Activated T-cell treated with anti-CD3 and anti-CD28 coated beads for 24 hours (primary cell): Measurements from ENCODE around the gene KIFAP3.
"Not testable (repeated sequence)": the region's sequence is repeated elsewhere in the genome, so short reads cannot be mapped to it uniquely, and the experiment has no call there.

Source experiments
- DNase-seq: peaks from one replicate; pipeline ENCODE4 v3.0.0-alpha.2; 2020; ENCODE audit warnings: low read depth

Gene KIFAP3

DNA sequence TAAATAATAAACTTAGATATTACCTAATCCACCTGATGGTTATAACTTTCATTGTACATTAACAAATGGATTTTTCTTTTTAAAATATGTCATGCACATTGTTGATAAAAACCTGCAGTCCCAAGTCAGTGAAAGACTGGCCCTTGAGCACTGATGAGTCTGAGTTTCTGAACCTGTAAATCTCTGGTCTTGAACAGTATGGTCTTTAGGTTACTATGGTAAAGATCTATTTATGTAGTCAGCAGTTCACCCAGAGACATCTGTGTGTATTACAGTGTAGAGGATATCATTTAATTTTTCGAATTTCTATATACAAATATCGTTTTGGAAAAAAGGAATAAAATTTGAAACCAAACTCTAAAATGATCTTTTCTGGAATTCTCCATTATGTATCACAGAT, 150.4 kb downstream of the KIFAP3 start:
- DNase-seq: no peak

DNA sequence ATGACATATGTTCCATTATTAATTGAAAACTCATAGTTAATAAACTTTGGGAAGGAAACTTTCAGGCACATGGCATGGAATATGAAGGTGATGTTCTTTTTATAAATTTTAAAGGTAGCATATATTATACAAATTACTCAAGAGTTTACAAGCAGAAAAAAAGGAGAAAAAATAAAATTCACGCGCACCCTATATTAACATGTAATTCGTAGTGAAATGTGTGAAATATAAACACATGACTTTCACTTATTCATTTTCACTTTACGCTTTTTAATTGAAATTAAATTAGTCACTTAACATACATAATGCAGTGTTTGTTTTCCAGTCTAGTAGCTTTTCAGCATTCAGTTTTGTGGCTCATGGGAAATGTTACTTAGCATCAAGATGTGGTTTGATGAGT, 153.4 kb downstream of the KIFAP3 start:
- DNase-seq: no peak

DNA sequence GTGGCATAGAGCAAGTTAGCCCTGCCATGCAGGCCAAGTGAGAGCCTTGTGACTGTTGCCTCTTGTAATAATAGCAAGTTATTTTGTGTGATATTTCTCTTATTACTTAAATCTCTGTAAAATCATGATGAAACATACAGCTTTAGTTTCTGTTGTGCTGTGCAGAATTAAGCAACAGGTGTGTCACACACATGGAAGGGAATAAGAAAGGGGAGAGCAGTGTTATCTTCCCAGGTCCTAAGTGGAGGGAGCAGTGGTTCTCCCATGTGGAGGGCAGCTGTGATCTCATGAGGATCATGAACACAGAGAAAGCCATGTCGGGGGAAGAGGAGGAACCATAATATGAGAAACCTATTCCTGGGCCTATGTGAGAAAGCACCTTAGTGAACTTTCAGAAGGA, 155.6 kb downstream of the KIFAP3 start:
- DNase-seq: no peak

DNA sequence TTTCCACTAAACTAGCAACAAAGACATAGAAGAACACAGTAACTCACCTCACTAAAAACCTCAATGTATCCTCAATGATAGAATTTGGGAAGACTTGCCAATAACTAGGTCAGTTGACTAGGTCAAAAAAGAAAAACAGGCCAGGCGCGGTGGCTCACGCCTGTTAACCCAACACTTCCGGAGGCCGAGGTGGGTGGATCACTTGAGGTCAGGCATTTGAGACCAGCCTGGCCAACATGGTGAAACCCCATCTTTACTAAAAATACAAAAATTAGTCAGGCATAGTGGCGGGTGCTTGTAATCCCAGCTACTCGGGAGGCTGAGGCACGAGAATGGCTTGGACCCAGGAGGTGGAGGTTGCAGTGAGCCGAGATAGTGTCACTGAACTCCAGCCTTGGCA, 156.3 kb downstream of the KIFAP3 start:
- not testable (repeated sequence) for DNase-seq

DNA sequence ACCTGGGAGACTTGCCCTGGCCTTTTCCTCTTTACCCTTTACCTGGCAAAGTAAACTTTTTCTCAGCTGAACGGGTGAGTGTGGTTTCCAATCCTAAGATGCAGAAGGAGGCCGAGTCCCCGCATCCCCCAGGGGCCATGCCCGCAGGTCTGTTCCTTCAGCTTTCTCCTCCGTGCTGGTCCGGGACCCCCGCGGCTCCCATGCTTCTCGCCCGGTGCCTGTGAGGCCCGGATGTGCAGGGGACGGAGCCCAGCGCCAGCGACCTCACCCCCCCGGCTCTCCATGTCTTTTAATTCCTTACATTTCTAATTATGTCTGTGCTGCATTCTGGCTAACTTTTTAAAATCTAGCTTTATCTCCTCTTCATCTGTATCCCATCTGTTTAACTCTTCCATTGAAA, 159.3 kb downstream of the KIFAP3 start:
- no peak for DNase-seq

DNA sequence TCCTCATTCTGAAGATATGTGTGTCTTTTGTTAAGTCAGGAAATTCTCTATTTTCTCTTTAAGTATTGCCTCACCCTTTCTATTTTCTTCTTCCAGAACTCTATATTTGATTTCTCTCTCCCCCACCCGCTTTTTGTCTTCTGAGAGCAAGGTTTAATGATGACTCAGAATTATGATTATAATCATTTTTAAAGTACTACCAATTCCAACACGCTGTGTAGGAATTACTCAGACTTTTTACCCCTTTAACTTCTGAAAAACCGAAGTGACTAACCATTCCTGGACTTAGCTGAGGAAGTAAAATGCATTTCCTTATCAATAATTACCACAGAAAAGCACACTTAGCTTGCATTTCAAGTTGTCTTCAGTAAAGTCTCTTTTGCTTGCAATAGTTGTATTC, 160.0 kb downstream of the KIFAP3 start:
- DNase-seq: no peak

DNA sequence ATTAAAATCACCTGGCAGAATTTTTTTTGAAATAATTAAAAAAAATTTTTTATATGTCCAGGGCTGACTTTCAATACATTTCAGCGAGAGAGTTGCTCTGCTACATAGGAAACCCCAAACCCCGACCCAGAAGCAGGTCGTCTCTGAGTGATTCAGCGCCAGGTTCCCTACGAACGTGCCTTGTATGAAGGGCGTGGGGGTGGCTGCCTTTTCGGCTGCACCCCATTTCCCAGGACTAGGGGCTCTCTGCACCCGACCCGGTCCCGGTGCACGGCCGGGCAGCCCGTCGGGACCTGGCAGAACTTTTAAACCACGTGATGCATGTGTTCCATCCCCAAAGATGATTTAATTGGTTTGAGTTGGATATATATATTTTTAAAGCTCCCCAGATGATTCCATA, 165.0 kb downstream of the KIFAP3 start:
- DNase-seq: no peak

DNA sequence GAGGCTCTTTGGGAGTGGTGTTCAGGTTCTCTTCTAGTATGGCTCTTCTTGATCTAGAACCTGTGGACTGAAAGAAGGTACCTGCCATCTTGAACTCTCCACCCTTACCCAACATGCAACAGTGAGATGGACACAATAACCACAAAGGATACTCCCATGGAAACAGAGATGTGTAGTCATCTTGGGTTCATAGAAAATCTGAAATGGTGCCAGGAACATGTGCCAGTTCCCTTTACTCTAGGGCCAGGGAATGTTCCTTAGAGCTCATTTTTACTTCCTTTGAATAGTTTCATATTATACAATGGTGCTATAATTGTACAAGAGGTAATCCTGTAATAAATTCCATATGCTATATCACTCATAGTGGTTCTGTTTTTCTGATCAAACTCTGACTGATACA, 167.6 kb downstream of the KIFAP3 start:
- no peak for DNase-seq

DNA sequence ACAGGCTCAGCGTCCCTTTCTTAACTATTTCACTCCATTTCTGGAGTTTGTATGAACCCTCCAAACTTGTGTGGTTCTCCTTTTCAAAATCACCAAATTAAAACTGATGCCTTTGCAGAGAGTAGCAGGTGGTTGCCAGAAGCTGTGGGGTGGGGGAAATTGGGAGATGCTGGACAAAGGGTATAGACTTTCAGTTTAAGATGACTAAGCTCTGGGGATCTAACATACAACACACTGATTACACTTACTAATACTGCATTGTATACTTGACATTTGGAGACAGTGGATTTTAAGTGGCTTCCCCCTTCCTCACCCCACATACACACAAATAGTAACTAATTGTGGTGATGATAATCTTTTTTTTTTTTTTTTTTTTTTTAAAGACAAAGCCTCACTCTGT, 169.7 kb downstream of the KIFAP3 start:
- DNase-seq: no peak

DNA sequence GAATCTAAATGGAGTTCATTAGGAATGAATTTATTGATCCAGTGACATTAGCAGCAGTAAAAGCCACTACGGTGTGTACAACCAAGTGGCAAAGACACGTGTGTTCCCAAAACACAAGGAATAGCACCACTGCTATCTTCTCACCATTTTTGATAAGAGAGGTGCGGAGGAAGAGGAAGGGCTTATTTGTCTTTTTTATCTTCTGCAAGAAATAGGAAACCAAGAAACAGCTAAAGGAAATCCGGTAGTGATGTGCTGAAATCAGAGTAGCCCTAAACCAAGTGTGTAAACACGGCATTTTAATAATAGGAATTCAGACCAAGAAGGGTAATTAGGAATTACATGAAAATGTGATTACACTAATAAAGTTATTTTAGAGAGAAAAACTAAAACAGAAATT, 171.7 kb downstream of the KIFAP3 start:
- DNase-seq: no peak

DNA sequence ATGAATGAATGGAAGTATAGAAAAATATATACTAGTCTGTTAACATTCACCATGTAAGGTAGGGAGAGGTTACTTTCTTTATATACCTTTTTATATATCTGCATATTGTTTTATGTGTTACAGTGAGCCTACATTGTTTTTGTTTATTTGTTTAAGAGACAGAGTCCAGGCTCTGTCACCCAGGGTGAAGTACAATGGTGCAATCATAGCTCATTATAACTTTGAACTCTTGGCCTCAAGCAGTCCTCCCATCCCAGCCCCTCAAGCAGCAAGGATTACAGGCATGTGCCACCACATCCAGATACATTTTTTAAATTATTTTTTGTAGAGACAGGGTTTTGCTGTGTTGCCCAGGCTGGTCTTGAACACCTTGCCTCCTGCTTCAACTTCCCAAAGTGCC, 173.4 kb downstream of the KIFAP3 start:
- no peak for DNase-seq

DNA sequence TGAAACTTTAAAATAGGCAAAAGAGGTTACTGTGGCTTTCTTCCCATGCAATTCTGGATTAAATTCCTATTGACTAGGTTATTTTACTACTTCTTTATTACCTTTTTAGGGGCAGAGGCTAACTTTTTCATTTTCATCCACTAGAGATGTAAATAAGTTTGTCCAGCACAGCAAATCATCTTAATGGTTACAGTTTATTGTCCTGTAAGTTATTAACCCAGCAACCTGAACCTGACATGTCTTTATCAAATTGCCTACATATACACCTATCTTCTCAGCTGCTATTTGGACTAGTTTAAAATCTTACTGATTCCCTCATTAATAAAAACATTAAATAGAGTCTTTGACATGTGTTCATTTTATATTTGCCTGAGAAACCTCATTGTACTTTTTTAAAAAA, 173.9 kb downstream of the KIFAP3 start:
- DNase-seq: no peak

DNA sequence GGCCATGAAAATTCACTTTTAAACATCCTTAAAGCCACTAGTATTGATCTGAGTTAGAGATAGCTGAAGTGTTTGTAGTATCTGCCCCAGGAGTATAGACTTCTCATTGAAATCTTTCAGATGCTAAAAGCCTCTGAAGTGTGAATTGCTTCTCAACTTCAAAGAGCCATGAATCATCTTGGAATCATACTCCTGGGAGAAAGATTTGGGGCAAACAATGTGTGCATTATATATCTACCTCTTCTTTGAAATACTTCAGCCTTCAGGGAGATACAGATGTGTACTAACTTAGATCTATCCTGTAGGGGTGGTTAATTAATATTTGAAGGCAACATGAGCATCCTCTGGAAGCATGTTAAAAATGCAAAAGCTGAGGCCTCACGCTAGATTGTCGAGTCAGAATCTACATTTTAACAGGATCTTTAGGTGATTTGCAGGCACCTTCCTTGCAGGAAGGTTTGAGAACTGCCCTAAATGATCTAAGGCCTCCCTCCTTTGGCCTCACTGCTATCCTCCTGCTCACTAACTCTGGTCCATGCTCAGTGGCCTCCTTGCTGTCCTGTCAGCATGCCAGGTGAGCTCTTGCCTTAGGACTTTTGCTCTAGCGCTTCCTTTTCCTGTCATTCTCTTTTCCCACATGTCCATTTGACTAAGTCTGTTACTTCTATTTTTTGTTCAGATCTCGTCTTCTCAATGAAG, 174.8 kb downstream of the KIFAP3 start:
- DNase-seq: no peak

DNA sequence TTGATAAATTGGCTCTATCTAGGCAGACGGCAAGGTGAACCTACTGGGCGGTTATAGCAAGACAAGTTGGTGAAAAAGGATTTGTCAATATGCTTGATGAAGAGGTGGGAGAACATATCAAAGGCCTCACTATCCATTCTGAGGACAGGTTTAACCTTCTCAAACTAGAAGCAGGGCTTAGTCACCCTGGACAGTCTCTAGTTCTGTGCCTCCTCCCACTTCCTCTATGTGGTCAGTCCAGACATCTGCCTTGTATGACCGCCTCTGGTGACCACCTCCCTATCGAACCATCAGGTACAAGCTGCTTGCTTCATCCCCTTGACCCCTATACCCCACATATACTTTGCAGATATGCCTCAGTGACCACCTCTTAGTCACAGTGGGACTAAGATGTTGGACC, 178.5 kb downstream of the KIFAP3 start:
- no peak for DNase-seq

DNA sequence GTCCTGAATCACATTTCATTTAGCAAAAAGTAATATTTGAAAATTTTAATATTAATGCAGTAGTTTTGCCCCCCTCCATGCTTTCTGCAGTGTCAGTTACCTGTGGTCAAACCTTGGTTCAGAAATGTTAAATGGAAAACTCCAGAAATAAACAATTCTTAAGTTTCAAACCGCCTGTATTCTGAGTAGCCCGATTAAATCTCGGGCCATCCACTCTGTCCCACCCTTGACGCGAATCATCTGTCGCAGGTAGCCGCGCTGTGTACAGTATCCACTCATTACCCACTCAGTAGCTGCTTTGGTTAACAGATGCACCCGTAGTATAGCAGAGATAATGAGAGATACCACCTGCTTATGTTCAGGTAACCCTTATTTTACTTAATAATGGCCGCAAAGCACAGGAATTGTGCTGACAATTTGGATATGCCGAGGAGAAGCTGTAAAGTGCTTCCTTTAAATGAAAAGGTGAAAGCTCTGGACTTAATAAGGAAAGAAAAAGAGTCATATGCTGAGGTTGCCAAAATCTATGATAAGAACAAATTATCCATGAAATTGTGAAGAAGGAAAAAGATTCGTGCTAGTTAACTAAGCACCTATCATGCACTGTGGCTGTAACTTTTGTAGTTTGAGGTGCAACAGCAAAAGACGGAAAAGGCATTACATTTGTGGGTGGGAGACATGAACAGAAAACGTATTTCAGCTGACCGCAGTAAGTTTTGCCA, 179.9 kb downstream of the KIFAP3 start:
- no peak for DNase-seq

DNA sequence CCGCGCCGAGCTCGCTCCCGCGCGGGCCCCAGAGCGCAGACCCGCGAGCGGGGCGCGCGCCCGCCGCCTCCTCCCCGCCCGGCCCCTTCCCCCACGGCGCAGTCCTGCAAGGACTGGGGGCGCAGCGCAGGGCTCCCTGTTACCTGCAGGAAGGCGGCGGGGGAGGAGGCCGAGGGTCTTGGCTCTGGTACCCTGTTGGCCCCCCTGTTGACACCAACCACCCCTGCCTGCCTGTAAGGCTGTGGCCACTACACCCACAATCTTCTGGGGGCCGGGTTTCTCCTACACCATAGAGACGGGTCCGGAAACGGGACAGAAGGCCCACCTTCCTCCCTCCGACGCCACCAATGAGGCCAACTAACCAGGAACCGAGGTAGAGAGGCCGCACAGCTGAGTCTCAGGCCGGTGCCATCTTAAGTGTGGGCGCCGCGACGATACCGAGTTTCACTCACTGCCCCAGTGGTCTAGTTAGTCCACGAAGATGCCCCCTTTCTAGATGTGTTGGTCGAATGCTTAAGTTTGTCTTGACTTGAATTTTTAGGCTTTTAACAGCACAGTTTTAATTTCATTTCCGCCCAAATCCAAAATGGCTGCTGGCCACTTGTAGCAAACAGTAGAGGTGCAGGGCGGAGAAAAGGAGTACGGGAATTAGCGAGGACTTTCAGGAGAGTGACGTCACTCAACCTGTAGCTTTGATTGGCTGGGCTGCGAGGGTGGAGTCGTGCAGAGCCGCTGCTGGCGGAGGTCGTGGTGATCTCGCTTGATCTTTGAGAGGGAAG, 180.7 kb downstream of the KIFAP3 start, which contains the start of gene SCYL3:
Gene SCYL3 (minus strand): TSS at position 252 of the 779 bp plus-strand sequence. CDS start 5,056 bp downstream, outside the sequence.
- DNase-seq: peak; percentile 84

DNA sequence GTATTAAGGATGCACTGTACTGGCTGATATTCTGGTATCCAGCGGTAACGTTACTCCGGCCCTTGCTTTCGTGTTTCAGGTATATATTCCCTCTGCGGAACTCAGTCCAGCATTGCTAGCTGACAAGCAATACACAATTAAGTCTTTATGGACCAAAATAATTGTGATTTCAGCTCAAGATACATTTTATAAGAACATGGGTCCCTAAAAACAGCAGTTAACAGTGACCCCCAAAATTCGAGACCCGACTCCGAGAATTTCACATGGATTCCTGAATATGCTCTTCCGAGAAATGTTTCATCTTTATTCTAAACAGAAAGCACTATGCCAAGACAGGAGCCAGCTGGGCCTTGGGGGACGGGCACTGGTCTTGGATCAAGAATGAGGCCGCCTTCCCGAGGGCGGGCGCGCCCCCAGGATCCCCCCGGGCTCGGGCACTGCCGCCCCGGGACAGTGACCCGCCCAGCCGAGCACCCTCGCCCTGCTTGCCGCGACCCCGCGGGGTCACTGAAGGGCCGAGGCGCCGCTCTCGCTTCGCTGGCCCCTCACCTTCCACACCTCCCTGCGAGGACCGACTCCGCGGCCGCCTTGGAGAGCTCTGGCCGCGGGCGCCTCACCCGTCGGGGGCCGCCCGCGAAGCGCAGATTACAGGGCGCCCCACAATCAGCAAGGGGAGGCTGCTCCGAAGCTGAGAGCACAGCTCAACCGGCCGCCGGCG, 181.4 kb downstream of the KIFAP3 start:
- no peak for DNase-seq

DNA sequence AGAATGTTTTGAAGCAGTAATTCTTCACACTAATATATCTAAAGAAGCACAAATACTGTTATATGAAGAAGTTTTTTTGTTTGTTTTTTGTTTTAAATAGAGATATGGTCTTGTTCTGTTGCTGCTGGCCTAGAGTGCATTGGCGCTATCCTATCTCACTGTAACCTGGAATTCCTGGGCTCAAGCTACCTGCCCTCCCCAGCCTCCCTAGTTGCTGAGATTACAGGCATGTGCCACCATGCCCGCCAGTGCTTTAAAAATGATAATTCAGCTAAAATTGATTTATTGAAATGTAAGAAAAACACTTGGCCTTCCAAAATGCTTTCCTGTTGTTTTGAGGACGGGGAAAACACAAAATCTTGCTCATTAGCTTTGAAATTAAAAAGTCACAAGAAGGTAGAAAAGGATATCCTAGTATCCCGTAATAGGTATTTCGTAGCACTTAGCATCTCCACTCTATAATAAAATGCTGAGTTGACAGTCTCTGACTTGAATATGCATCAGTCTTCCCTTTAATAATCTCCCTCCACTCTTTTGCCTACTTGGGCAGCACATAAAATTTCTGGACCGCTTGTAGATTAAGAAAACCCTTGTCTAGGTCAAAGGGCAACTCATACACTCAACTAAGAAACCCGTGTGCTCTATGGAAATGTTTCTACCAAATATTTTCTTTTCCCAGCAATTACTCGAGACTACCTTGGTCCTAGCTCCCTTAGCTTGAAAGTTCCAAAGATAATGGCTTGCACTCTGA, 182.1 kb downstream of the KIFAP3 start:
- no peak for DNase-seq

DNA sequence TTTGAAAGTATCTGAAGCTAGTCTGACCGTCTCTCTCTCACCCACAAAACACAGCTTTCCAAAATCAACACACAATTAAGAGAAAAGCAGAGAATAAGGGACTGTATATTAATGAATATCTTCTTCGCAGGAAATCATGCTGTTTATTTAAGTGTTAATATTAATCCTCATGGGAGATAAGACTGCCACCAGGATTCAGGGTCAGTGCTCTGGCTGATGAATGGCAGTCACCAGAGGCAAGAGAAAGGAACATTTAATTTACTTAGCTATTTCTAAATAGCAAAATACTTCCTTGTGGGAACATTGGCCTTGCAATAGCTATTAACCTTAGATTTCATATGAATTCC, 183.0 kb downstream of the KIFAP3 start:
- no peak for DNase-seq

DNA sequence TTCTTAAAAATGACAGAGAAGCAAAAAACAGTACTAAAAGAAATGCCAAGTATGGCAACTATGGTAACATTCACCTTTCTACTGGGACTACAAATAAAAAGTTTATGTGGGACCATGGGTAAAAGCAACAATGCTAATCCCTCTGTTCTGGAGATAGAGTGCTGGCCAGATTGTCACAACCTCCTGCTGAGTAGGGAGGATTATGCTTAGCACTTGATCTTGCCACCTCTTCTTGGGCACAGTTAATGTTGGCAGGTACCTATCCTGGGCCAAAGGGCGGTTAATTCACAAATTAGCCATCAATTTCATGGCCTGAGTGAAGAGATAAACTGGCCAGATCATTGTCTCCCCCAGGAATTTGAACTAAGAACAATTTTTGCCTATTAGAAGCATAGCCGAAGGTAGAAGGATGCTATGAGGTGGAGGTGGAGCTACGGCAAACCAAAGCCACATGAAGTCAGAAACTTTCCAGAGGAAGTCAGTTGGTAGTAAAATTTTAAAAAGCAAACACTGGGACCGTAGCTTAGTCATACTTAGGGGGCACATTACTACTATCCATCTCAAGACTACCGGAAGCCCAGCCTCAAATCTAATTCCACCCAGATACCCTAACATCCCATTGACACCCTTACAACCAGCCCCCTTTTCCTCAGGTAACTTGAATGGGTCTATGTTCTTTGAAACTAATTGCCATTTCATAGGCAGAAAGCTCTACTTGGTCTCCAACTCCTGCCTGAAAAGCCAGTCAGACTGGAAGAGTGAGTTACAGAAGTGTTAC, 183.5 kb downstream of the KIFAP3 start:
- DNase-seq: peak; percentile 30

DNA sequence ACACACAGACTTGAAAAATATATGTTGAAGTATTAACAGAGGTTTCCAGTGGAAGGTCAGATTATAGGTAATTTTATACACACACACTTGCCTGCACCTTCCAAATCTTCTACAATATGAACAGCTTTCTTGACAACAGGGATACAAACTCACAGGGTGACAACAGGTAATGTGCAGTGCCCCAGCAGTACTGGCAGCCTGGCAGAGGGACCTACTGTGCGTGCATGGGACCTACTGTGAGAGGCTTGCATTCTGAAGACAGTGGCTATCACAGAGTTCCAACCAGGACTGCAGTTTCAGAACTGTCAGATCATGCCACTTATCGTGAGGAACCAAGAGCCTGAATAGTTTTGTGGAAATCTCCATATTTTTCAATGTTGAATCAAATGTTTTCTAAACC, 184.6 kb downstream of the KIFAP3 start:
- DNase-seq: no peak
